NCI-H1694 (cell line): ENCODE measurements around the gene CDH7.

Experiments used
- DNase-seq: peaks from one replicate; lab custom pipeline; 2025; lab: John Stamatoyannopoulos, UW

The CDH7 gene

DNA sequence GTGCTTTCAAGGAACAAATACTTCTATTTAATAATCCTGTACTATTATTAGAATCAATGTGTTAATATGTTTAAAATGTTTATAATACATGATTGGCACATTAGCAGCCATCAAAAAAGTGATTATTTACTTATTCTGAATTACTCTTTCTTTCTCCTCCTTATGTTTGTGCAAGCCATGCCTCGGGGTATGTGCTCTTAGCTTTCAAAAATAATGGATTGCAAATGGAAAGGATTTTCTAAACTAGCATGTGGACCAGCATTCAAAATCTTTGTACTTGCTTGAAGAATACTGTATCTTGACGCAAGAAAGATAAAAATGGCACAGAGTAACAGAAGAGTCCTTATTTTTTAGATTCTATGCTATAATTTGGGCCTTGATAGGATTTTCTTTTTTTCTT lies 156.5 kb downstream of the CDH7 start:
- no peak for DNase-seq

DNA sequence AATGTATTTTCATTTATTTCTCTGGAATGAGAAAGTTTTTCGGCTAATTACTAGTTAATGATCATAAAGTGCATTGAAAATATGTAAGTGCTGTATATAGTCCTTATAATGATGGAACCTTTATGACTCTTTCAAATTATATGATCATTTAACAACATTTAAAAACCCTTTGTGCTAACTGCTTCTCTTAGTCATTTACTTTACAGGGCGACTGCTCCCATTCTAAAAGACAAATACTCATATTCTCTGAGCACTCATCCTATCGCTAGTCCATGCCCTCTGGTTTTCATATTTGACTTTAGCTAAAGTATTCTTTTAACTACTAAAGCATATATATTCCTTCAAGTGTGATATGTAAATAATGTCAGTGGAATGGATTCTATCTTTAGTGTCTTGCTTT lies 168.2 kb downstream of the CDH7 start:
- DNase-seq, result no peak

DNA sequence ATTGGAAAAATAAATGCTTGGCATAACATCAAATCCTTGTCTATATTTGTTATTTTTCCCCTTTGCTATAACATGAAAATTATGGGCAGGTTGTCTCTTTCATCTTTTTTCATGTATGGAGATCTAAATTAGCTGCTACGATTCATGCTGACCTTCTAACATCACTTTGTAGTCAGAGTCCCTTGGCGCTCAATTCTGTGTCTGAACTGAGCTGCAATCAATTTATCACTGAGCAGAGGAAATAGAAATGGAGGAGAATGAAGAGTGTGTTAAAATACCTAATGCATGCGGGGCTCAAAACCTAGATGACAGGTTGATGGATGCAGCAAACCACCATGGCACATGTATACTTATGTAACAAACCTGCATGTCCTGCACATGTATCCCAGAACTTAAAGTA lies 168.9 kb downstream of the CDH7 start:
- no peak for DNase-seq

DNA sequence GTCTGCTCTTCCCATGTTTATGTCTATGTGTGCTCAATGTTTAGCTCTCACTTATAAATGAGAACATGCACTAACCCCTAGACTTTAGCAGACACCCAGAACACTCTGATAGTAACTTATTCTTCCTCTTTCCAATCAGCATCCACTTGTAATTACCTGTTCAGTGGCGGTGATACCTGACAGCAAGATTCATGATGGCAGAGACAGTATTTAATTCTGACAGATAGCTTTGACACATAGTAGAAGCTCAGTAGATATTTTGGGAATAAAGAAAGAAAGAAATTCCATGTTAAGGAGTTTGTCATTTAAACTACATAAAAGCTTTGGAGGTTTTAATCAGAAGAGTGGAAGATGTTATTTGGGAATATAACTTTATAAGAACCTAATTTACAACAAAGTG lies 171.3 kb downstream of the CDH7 start:
- DNase-seq, result no peak

DNA sequence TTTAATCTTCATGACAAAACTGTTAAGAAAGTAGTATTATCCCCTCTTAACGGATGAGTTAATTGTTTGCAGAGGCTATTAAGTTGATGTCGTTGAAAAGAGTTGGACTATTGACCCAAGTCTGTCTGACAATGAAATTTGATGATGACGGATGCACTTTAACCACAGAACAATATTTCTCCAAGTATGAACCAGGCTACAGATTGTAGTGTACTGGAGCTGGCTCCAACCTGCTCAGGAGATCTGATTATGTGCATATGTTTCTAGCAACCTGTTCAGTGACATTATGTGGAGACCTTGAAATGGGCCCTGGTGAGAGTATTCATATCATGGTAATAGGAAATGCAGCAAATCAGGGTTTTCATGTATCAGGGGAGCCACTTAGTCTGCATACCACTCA lies 174.1 kb downstream of the CDH7 start:
- no peak for DNase-seq

DNA sequence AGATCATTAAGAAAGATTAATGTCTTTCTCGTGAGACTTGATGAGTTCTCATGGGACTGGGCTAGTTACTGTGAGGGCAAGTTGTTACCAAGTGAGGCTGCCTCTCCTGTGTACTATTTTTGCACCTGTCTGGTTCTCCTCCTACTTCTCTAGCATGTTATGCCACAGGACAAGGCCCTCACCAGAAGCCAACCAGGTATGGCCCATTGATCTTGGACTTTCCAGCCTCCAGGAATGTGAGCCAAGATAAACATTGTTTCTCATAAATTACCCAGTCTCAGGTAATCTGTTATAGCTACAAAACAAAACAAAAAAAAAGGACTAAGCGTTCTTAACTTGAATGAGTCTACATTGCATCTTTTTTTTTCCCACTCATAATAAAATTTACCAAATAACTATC lies 184.1 kb downstream of the CDH7 start:
- no peak for DNase-seq

DNA sequence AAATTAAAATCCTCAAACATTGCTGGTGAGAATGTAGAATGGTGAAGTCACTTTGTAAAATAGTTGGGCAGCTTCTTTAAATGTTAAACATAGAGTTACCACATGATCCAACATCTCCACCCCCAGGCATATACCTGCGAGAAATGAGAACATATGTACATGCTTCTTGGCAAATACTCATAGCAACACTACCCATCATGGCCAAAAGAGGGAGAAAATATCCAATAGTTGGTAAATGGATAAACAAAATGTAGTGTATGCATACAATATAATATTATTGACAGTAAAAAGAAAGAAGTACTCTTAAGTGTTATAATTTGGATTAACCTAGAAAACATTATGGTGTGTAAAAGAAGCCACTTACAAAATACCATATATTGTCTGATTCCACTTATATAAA lies 185.9 kb downstream of the CDH7 start:
- no peak for DNase-seq

DNA sequence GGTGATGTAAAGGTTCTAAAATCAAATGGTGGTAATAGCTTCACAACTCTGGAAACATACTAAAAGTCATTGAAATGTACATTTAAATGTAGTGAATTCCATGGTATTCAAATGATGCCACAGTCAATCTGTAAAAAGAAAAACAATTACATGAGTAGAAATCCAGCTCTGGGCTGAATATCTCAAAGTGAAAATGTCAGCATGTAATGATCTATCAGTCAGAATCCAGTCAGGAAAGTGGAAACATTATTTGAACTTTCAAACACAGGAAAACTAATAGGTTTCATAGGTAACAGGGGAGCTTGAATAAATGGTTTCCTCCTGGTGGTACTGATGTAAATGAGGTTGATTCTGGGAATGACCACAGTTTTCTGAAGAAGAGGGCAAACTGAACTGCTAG lies 186.4 kb downstream of the CDH7 start:
- DNase-seq, result no peak

DNA sequence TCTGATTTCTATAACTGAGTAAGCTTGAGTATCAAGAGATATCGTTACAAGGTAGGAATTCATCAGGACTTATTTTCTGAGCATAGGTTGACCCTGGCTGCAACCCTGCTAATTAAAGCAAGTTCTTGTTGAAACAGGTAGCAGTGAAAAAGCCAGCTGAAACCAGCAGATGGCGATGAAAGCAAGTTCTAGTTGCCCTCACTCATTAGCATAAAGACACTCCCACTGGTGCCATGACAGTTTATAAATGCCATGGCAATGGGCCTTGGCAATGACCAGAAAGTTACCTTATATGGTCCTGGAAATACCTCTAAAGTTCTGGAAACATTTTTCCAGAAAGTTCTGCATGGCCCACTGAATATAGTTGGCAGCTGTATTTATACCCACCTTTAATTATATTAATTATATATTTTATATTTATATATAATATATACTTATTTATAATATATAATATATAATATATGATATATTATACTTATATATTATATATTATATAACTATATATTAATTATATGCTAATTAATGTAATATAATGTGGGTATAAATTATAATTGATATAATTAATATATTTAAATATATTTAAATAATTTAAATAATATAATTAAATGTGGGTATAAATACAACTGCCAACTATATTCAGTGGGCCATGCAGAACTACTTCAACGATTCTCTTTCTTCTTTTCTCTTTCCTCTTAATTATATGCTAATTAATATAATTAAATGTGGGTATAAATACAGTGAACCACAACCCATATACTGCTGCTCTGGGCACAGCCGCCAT lies 188.0 kb downstream of the CDH7 start:
- DNase-seq, result peak; percentile 26
